HG03045 (cell line): Measurements from ENCODE around the gene INPP4B.

Source experiments
- ATAC-seq: cut with Tn5 transposase; IDR thresholded peaks from one replicate; pipeline ENCODE4 v1.9.1; 2021; ENCODE audit warnings: mild to moderate bottlenecking, moderate library complexity; ENCODE audit not compliant: unreplicated experiment

INPP4B gene

DNA sequence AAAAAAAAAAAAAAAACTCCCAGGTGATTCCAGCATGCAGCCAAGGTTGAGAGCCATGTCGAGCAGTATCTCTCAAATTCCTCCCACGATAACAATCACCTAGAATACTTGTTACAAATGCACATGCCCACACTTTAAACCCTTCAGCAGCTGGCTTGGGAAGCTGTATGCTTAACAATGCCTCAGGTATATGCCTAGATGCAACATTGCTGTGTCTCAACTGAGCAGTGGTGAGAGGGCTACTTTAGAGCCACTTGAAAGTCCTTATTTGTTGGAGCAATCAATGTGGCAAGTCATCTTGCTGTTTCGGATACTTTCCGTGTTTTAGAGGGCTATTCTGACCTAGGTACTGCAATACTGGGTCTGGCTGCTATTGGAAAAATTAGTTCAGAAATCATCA lies 487.4 kb downstream of the INPP4B start:
- ATAC-seq: no peak

GRCh38 chr4:142356801-142357200 lies 489.3 kb downstream of the INPP4B start:
- no peak for ATAC-seq

- ATAC-seq: no peak
Observed at GRCh38 chr4:142356118-142356759, 489.9 kb downstream of the INPP4B start.

GRCh38 chr4:142355421-142355930 lies 490.6 kb downstream of the INPP4B start:
- ATAC-seq: no peak

DNA sequence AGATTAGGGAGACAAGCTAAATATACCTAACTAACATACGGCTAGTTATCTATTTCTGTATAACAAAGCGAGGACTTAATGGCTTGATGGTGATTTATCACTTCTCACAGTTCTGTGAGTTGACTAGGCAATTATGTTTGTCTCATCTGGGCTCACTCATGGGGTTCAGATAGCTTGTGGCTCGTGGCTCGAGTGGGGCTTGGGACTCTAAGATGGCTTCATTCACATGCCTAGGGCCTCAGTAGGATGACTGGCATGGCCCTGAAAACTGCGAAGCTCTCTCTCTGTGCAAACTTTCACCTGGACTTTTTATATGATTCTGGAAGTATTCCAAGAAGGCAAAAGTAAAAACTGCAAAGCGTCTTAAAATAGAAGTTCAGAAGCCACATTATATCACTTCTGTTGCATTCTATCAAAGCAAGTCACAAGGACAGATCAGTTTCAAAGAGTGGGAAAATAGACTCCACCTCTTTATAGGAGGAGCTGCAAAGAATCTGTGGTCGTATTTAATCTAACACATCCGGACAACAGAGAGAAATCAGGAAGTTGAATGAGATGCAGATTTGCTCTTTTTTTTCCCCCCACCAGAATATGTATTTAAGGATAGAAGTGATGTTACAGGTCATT lies 491.2 kb downstream of the INPP4B start:
- ATAC-seq: no peak

DNA sequence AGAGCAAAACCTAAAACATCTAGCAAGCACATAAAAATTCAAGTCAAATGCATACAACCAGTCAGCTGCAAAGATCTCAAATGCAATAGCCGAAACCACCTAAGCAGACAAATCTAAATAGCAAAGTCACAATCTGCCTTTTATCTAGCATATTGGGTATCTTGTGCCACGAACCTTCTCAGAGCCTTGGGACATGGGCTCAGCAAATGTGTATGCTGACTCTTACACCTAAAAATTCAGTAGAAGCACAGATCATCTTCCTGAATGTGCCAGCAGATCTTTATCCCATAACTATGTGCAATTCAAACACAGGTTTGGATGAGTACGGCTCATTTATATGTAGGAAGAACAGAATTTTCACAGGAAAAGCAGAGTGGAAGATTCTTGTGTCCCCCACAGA lies 492.1 kb downstream of the INPP4B start:
- ATAC-seq: no peak

DNA sequence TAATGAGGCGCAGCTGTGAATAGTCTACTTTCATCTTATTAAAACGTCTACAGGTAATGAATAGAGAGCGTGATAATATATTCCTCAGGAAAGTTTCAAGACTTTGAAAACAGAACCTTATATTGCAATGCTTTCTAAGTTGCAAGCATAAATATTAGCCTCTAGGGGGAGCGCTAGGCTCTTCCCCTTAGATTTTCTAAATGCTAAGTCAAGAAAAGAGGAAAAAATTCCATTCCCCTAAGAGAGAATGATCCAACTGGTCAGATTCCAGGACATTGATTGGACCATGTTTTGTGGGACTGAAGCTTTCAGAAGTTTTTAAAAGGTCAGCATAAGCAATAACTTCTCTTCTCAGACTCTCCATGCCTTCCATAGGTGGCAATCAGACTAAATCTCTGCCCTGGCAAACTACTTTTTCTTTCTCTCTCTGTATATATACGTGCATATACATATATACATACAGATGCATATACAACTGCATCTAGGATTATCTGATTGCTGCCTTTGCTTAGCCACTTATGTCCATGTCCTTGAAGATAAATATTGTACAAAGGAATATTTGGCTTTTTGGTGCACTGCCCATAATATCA lies 492.9 kb downstream of the INPP4B start:
- no peak for ATAC-seq

DNA sequence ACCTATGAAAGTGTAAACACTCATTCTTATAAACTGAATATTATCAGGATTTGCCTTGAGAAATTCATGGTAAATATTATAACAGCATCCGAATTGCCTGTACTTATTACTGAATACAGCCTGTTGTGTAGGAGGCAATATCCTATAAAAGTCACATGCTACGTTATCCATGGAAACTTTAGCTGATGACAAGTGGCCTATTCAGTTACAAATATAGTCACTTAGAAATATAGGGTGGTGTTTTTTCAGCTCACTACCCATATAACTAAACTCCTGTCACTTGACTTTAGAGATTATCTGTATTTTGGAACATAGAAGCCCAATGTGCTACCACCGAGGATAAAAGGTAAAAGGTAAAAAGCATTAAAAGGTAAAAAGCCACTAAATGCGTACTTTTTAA lies 493.4 kb downstream of the INPP4B start:
- no peak for ATAC-seq

- ATAC-seq: no peak
Observed at GRCh38 chr4:142351958-142352357, 494.1 kb downstream of the INPP4B start.

DNA sequence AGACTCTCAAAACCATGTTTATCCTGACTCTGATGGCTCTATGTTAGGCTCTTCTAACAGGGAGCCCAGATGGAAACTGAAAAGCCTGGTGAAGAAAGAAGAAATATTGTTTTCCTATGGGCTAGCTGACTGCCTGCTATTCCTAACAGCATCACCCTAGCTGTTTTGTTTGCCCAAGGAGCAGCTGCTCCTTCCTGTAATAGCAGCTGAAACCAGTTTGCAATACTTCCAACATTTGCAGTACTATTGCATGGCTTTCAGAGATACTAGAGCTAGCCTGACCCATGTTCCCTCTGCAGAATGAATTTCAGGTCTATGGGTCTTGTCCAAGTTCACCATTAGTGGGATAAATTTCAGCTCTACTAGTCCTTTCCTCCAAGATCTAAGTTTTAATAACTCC lies 495.2 kb downstream of the INPP4B start:
- no peak for ATAC-seq

DNA sequence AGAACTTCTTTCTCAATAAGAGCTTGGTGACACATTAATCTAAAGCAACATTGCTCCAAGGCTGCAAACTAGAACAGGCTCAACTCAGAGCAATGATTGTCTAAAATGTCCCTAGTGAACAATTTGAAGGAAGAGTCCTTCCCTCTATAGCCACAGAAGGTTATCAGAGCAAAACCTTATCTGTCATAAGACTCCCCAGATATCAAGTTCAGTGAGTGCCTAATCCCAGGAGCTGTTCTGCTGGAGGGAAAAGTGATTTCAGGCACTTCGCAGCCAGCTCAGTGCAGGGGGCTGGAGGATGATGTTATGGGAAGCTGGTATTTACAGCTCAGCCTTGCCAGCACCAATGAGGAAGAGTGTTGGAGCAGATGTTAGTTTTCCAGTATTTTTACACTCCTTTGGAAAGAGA lies 497.5 kb downstream of the INPP4B start:
- no peak for ATAC-seq

- ATAC-seq: no peak
Observed at GRCh38 chr4:142347241-142347640, 498.9 kb downstream of the INPP4B start.

GRCh38 chr4:142345924-142346323 lies 500.2 kb downstream of the INPP4B start:
- ATAC-seq: no peak

DNA sequence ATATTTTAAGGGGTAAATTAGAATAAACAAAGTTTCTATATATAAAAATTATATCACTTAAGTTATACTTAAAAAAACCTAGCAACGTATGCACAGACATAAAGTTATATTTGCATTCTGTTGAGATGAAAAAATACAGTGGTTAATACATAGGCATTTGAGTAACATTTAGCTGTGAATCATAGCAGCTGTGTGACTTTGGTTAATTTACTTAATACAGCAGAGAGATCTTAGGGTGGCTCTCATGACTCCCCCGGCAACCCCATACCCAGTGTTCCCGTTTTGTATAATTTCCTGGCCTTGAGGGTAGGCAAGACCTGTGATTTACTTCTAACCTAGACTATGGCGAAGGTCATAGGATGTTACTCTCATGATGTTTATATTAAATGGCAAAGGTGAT lies 504.8 kb downstream of the INPP4B start:
- no peak for ATAC-seq

DNA sequence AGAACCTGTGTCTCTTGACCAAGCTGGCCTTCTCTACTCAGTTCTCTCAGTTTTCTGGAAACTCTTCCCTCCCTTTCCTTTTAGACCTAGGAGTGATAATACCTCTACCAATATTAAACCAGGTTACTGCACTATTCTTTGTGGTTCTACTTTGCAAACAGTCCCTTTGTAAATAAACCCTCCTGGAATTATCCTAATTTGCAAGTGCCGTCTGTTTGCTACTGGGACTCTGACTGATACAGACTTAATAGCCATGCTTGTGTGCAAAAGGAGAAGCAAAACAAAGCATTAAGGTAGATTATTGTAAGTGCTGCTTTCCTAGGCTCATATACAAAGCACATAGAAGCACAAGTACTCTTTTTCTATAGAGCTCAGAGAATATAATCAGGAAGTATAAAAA lies 507.0 kb downstream of the INPP4B start:
- no peak for ATAC-seq

DNA sequence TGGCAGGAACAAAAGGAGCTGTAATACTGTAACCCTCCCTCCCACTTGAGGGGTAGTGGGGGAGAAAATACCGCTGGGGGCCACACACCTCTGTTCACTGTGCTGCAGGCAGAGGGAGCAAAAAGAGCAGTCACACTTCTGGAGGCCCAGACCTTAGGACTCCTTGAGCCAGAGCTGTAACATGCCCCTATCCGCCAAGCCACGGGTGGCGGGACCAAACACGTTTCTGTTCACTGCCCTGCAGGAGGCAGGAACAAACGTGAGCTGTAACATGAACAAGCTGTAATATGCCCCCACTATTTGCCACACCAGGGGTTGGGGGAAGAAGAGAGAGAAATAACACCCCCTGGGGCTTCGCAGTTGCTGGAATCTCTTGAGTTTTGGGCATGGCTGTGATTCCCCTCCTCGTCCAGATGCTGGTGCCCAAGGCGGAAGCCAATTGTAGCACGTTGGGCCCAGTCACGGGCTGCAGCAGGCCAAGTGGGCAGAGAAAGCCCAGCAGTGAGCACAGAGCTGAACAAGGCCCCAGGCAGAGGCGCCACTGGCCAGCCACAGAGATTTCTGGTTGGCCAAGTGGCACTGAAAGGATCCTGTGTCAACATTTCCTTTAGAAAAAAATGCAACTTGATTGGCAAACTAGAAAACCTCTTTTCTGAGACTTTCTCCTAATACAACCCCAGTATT lies 509.7 kb downstream of the INPP4B start:
- ATAC-seq: no peak

- no peak for ATAC-seq
Observed at GRCh38 chr4:142334931-142335330, 511.2 kb downstream of the INPP4B start.

- no peak for ATAC-seq
Observed at GRCh38 chr4:142331646-142332045, 514.5 kb downstream of the INPP4B start.

- no peak for ATAC-seq
Observed at GRCh38 chr4:142331132-142331531, 515.0 kb downstream of the INPP4B start.

- ATAC-seq: no peak
Observed at GRCh38 chr4:142330311-142330710, 515.8 kb downstream of the INPP4B start.

DNA sequence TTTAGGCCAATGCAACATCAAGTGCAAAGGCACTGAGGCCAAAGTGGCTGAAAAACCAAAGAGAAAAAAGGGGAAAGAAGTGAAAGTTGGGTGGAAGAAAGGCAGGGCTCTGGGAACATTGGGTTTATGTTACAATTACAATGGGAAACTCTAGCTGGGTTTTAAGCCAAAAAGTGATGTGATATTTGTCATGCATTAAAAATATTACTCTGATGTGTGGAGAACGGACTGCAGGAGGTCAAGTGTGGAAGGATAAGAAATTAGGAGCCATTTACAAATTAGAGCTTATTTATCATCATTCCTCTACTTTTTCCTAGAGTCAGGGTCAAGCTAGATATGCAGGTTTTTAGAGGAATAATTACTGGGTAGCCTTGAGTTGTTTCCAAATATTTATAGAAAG lies 516.8 kb downstream of the INPP4B start:
- ATAC-seq: no peak

- no peak for ATAC-seq
Observed at GRCh38 chr4:142326181-142326580, 519.9 kb downstream of the INPP4B start.
